Renal cortex interstitium (tissue), 15 donors: ENCODE measurements around the gene CHAF1A. TPM values are rescaled to one million over a fixed set of nuclear protein-coding genes. Genes with fewer than 3 reads are reported as not detected.

Experiments used
- DNase-seq, 11 donors: peaks; one replicate each; pipeline ENCODE4 v3.0.0-alpha.2; 2013; ENCODE audit warnings: low read depth in 9 of 11, low spot score in 4 of 11; ENCODE audit errors: extremely low read depth in 1 of 11
- long read RNA-seq, 16 experiments: transcript quantifications; one replicate each; lab custom pipeline, GENCODE V29; 2026
- polyA plus RNA-seq, 3 donors: library from polyadenylated mRNA; unstranded; fragments of 120-200 nt; gene quantifications; one replicate each; pipeline ENCODE4 v1.2.1, GENCODE V29; 2013; ENCODE audit not compliant: insufficient read length in 3 of 3

CHAF1A gene
- 10 to 100 TPM; 20.5 to 27.9 (median 24.2) TPM for polyA plus RNA-seq
- long read RNA-seq, donor 1, partial matches to known transcripts, result 7 of 8 reads
- long read RNA-seq, donor 1, other reads (novel, unspliced or antisense), result 0 of 8 reads
- long read RNA-seq, donor 2, partial matches to known transcripts, result 8 of 8 reads
- long read RNA-seq, donor 2, other reads (novel, unspliced or antisense), result 0 of 8 reads
- long read RNA-seq, donor 3, partial matches to known transcripts, result 24 of 24 reads
- long read RNA-seq, donor 3, other reads (novel, unspliced or antisense), result 0 of 24 reads
- long read RNA-seq, donor 4, partial matches to known transcripts, result 21 of 23 reads
- long read RNA-seq, donor 4, other reads (novel, unspliced or antisense), result 0 of 23 reads
- long read RNA-seq, donor 5, result 0 reads
- long read RNA-seq, donor 6, partial matches to known transcripts, result 60 of 62 reads
- long read RNA-seq, donor 6, other reads (novel, unspliced or antisense), result 0 of 62 reads
- long read RNA-seq, donor 7, partial matches to known transcripts, result 20 of 21 reads
- long read RNA-seq, donor 7, other reads (novel, unspliced or antisense), result 0 of 21 reads
- long read RNA-seq, donor 8, result 0 reads
- long read RNA-seq, donor 9, partial matches to known transcripts, result 25 of 72 reads
- long read RNA-seq, donor 9, other reads (novel, unspliced or antisense), result 44 of 72 reads
- long read RNA-seq, donor 10, partial matches to known transcripts, result 19 of 21 reads
- long read RNA-seq, donor 10, other reads (novel, unspliced or antisense), result 0 of 21 reads
- long read RNA-seq, donor 11, partial matches to known transcripts, result 15 of 16 reads
- long read RNA-seq, donor 11, other reads (novel, unspliced or antisense), result 0 of 16 reads
- long read RNA-seq, donor 12, result 0 reads
- long read RNA-seq, donor 13, result 0 reads
- long read RNA-seq, donor 14, partial matches to known transcripts, result 14 of 14 reads
- long read RNA-seq, donor 14, other reads (novel, unspliced or antisense), result 0 of 14 reads
- long read RNA-seq, donor 15, partial matches to known transcripts, result 8 of 10 reads
- long read RNA-seq, donor 15, other reads (novel, unspliced or antisense), result 0 of 10 reads
- long read RNA-seq, donor 16, partial matches to known transcripts, result 63 of 68 reads
- long read RNA-seq, donor 16, other reads (novel, unspliced or antisense), result 0 of 68 reads

GRCh38 chr19:4402171-4403004 is at the start of gene CHAF1A:
TSS of gene CHAF1A (plus strand) at chr19:4402640. CDS start at chr19:4402763, 123 bp downstream.
- peak; percentile 95 to 100 (median 99) for DNase-seq

GRCh38 chr19:4352701-4353121 is 49.7 kb upstream of the CHAF1A start:
- no peak for DNase-seq

GRCh38 chr19:4354282-4354681 is 48.2 kb upstream of the CHAF1A start:
- DNase-seq, result no peak

GRCh38 chr19:4354897-4355296 is 47.5 kb upstream of the CHAF1A start:
- no peak for DNase-seq

- DNase-seq, result no peak
Observed at GRCh38 chr19:4357095-4357797, 45.2 kb upstream of the CHAF1A start.

GRCh38 chr19:4357921-4358326 is 44.5 kb upstream of the CHAF1A start:
- no peak for DNase-seq

GRCh38 chr19:4358709-4359626 is 43.5 kb upstream of the CHAF1A start:
- DNase-seq, result no peak

- DNase-seq, result no peak
Observed at GRCh38 chr19:4359627-4360000, 42.8 kb upstream of the CHAF1A start.

GRCh38 chr19:4360081-4360569 is 42.3 kb upstream of the CHAF1A start:
- no peak for DNase-seq

- DNase-seq, result no peak
Observed at GRCh38 chr19:4360641-4361151, 41.7 kb upstream of the CHAF1A start.

- DNase-seq, result no peak
Observed at GRCh38 chr19:4361152-4362046, 41.0 kb upstream of the CHAF1A start.

- no peak for DNase-seq
Observed at GRCh38 chr19:4362101-4362828, 40.2 kb upstream of the CHAF1A start.

GRCh38 chr19:4362831-4363545 is 39.5 kb upstream of the CHAF1A start:
- no peak for DNase-seq

- DNase-seq, result no peak
Observed at GRCh38 chr19:4363571-4364304, 38.7 kb upstream of the CHAF1A start.
